Measurements from ENCODE around the gene MTIF2.

- TF ChIP-seq CTCF (IDR thresholded peaks at IDR 0.05) (no peak), REST (IDR thresholded peaks at IDR 0.05; ENCODE audit: insufficient read depth in 1 of 2, low read depth in 2 of 2, low read length in 1 of 2) (no peak; a peak in 1 of 4 replicates)
These were observed 36.8 kb downstream of the MTIF2 start, which contains the start of the genes CLHC1 and RPS27A for GRCh38 chr2:55232084-55232862.
